Measurements from ENCODE around the gene PHF21A.

PHF21A gene

GRCh38 chr11:46051102-46051501, 70.2 kb downstream of the PHF21A start:
- H3K4me3 ChIP-seq (ENCODE audit: low read depth, low read length): no peak overlapping the region
- no peak for TF ChIP-seq CTCF (IDR thresholded peaks at IDR 0.05; ENCODE audit: borderline replicate concordance, insufficient read depth, low read depth, low read length)

- no peak for TF ChIP-seq CTCF (IDR thresholded peaks at IDR 0.05; ENCODE audit: borderline replicate concordance, insufficient read depth, low read depth, low read length)
- no peak overlapping the region for H3K4me3 ChIP-seq (ENCODE audit: low read depth, low read length)
Measured at GRCh38 chr11:46050662-46051061, 70.6 kb downstream of the PHF21A start.

GRCh38 chr11:46050003-46050461, 71.2 kb downstream of the PHF21A start:
- TF ChIP-seq CTCF (IDR thresholded peaks at IDR 0.05; ENCODE audit: borderline replicate concordance, insufficient read depth, low read depth, low read length): no peak
- no peak overlapping the region for H3K4me3 ChIP-seq (ENCODE audit: low read depth, low read length)

GRCh38 chr11:46049325-46049897, 71.8 kb downstream of the PHF21A start:
- TF ChIP-seq CTCF (IDR thresholded peaks at IDR 0.05; ENCODE audit: borderline replicate concordance, insufficient read depth, low read depth, low read length): no peak
- H3K4me3 ChIP-seq (ENCODE audit: low read depth, low read length): no peak overlapping the region

GRCh38 chr11:46048198-46048597, 73.1 kb downstream of the PHF21A start:
- H3K4me3 ChIP-seq (ENCODE audit: low read depth, low read length): no peak overlapping the region
- TF ChIP-seq CTCF (IDR thresholded peaks at IDR 0.05; ENCODE audit: borderline replicate concordance, insufficient read depth, low read depth, low read length): no peak

- TF ChIP-seq CTCF (IDR thresholded peaks at IDR 0.05; ENCODE audit: borderline replicate concordance, insufficient read depth, low read depth, low read length): no peak
- H3K4me3 ChIP-seq (ENCODE audit: low read depth, low read length): no peak overlapping the region
Measured at GRCh38 chr11:46047520-46047919, 73.7 kb downstream of the PHF21A start.

- H3K4me3 ChIP-seq (ENCODE audit: low read depth, low read length): no peak overlapping the region
- TF ChIP-seq CTCF (IDR thresholded peaks at IDR 0.05; ENCODE audit: borderline replicate concordance, insufficient read depth, low read depth, low read length): no peak
Measured at GRCh38 chr11:46045811-46046210, 75.4 kb downstream of the PHF21A start.

Data from GM12875 (cell line).